ENCODE results near the gene TBL1X. TPM values are rescaled to one million over a fixed set of nuclear protein-coding genes. Genes with fewer than 3 reads are reported as not detected.

Gene TBL1X
- total RNA-seq, 4 donors from 2014 or later = 27.7 to 49.1 (median 39.6) TPM

DNA sequence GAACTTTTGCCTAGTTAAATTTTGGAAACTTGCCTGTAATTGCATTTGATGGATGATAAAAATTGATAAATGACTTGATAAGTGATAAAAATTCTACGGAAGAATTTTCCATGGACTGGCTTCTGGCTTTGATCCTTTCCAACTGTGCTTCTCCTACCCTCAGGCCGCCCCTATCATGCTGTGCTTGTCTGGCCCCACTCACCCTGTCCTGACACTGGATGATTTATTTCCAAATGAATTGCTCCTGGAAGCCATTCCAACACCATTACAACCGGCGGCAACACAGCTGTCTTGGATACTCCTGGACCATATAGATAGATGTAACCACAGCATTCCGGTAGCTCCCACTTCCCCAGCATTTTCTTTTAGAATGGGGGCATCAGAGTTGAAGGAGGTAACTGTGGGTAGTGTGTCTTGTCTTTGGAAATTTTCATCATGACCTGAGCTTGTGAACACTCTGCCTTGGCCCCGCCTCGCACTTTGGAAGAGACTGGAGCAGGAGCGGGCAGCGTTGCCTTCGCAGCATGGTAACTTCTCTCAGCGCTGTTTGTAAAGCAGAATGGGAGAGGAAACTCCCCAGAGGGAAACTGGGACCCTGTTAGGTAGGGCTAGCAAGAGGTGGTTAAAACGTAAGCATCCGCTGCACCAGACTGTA, 77.4 kb downstream of the TBL1X start:
- H3K27ac ChIP-seq = no peak overlapping the region
- H3K27me3 ChIP-seq = no peaks in the 10 kb centered on the region
- TF ChIP-seq, protein P1, sequence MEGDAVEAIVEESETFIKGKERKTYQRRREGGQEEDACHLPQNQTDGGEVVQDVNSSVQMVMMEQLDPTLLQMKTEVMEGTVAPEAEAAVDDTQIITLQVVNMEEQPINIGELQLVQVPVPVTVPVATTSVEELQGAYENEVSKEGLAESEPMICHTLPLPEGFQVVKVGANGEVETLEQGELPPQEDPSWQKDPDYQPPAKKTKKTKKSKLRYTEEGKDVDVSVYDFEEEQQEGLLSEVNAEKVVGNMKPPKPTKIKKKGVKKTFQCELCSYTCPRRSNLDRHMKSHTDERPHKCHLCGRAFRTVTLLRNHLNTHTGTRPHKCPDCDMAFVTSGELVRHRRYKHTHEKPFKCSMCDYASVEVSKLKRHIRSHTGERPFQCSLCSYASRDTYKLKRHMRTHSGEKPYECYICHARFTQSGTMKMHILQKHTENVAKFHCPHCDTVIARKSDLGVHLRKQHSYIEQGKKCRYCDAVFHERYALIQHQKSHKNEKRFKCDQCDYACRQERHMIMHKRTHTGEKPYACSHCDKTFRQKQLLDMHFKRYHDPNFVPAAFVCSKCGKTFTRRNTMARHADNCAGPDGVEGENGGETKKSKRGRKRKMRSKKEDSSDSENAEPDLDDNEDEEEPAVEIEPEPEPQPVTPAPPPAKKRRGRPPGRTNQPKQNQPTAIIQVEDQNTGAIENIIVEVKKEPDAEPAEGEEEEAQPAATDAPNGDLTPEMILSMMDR (IDR thresholded peaks at IDR 0.05) = no peak
- no peak for TF ChIP-seq EP300 (IDR thresholded peaks at IDR 0.05)
- TF ChIP-seq POLR2A (IDR thresholded peaks at IDR 0.05) = no peak
- TF ChIP-seq POLR2AphosphoS5 (IDR thresholded peaks at IDR 0.05) = no peak
- H3K9me3 ChIP-seq = no peaks in the 10 kb centered on the region
- peak; percentile 25 for ATAC-seq
- H3K36me3 ChIP-seq = no peaks in the 10 kb centered on the region
- H3K4me3 ChIP-seq = no peak overlapping the region
- 24 to 28% methylated on average over 4 of the region's 13 CpGs for WGBS, 2 donors (ENCODE audit: low coverage in 1 of 2)
- H3K4me1 ChIP-seq = no peaks in the 10 kb centered on the region

DNA sequence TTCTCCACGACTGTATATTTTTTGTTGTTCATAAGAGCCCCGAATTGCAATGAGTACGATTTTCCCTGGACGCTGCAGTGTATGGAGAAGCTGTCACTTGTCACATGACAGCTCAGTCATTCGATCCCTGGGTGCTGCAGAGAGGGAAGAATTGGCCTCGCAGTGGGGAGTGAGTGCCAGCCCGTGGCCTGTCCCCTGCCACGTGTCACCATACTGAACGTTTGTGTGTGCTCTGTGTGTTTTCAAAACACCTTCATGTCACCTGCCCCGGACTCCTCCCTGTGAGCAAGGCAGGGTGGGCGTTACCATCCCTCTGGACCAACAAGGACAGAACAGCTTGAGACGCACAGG, 77.9 kb downstream of the TBL1X start:
- no peak for ATAC-seq
- Histone ChIP-seq H3K27me3 (no peaks in the 10 kb centered on the region), H3K36me3 (no peaks in the 10 kb centered on the region), H3K4me3 (no peak overlapping the region), H3K4me1 (no peaks in the 10 kb centered on the region), H3K9me3 (no peaks in the 10 kb centered on the region), H3K27ac (no peak overlapping the region)
- TF ChIP-seq POLR2AphosphoS5 (IDR thresholded peaks at IDR 0.05) = no peak
- TF ChIP-seq EP300 (IDR thresholded peaks at IDR 0.05) = no peak
- TF ChIP-seq, protein P1 (IDR thresholded peaks at IDR 0.05) = no peak
- no peak for TF ChIP-seq POLR2A (IDR thresholded peaks at IDR 0.05)
- WGBS, 2 donors (ENCODE audit: low coverage in 1 of 2) = no CpG with 5 or more reads among the region's 12 CpGs

DNA sequence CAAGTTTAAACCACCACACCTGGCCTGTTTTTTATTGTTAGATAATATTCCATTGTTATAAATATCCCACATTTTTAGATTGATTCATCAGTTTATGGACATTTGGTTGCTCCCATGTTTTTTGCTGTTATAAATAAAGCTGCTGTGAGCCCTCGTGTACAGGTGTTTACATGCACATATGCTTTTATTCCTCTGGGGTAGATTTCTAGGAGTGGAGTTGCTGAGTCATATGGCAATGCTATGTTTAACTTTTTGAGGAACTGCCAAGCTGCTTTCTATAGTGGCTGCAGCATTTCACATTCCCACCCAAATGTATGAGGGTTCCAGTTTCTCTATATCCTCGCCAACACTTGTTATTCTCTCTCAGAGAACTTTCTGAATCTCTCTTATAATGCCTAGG, 90.5 kb downstream of the TBL1X start:
- no peak for ATAC-seq
- no peak for TF ChIP-seq POLR2A (IDR thresholded peaks at IDR 0.05)
- TF ChIP-seq, protein P1 (IDR thresholded peaks at IDR 0.05) = no peak
- TF ChIP-seq POLR2AphosphoS5 (IDR thresholded peaks at IDR 0.05) = no peak
- TF ChIP-seq EP300 (IDR thresholded peaks at IDR 0.05) = no peak
- no peaks in the 10 kb centered on the region for H3K9me3 ChIP-seq
- H3K27ac ChIP-seq = no peak overlapping the region
- H3K4me3 ChIP-seq = no peak overlapping the region
- H3K4me1 ChIP-seq = no peaks in the 10 kb centered on the region
- H3K27me3 ChIP-seq = no peaks in the 10 kb centered on the region
- no peaks in the 10 kb centered on the region for H3K36me3 ChIP-seq
- WGBS, 2 donors (ENCODE audit: low coverage in 1 of 2) = no CpG with 5 or more reads among the region's 2 CpGs

DNA sequence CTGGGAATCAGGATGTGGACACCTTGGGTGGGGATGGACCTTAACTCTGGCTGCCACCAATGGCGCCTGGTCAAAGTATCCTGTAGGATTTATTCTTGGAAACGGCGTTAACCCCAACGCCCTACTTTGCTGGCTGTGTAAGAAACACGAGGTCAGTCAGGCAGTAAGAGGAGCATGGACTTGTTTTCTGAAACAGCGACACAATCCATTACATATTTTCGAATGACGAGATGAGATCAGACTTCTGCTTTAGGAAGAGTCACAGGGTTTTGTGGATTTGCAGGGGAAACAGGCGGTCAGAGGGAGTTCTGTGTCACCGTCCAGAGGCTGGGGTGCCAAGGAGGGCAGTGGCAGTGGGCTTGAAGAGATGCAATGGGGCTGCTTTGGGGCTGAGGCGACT, 92.2 kb downstream of the TBL1X start:
- Histone ChIP-seq H3K27me3 (no peaks in the 10 kb centered on the region), H3K36me3 (no peaks in the 10 kb centered on the region), H3K4me3 (no peak overlapping the region), H3K27ac (no peak overlapping the region), H3K9me3 (no peaks in the 10 kb centered on the region), H3K4me1 (no peaks in the 10 kb centered on the region)
- 100% methylated on average over 2 of the region's 11 CpGs; no CpG with 5 or more reads in 1 of the 2 donors for WGBS, 2 donors (ENCODE audit: low coverage in 1 of 2)
- TF ChIP-seq POLR2A (IDR thresholded peaks at IDR 0.05) = no peak
- no peak for TF ChIP-seq POLR2AphosphoS5 (IDR thresholded peaks at IDR 0.05)
- no peak for TF ChIP-seq EP300 (IDR thresholded peaks at IDR 0.05)
- TF ChIP-seq, protein P1 (IDR thresholded peaks at IDR 0.05) = no peak
- no peak for ATAC-seq

DNA sequence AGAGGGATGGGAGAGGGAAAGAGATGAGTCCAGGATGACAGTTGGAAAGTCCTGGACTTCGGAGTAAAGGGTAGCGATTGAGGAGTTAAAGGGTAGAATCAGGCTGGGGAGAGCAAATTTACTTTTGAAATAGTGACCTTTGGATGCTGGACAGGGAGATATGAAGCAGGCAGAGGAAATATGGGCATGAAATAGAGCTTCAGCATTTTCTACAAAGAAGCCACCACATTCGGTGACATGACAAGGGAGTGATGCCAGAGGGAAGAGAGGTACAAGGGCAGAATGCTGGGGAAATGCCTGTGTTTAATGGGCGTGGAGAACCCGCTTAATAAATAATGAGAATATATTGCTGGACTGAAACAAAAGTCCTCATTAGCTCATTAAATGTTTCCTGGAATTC, 92.7 kb downstream of the TBL1X start:
- Histone ChIP-seq H3K9me3 (no peaks in the 10 kb centered on the region), H3K27me3 (no peaks in the 10 kb centered on the region), H3K36me3 (no peaks in the 10 kb centered on the region), H3K27ac (no peak overlapping the region), H3K4me3 (no peak overlapping the region), H3K4me1 (peaks cover 0 to 2% (median 0%) of the 10 kb centered on the region in 3 donors)
- ATAC-seq = no peak
- 86 to 88% methylated on average over 4 to 5 of the region's 5 CpGs for WGBS, 2 donors (ENCODE audit: low coverage in 1 of 2)
- no peak for TF ChIP-seq EP300 (IDR thresholded peaks at IDR 0.05)
- no peak for TF ChIP-seq POLR2A (IDR thresholded peaks at IDR 0.05)
- TF ChIP-seq, protein P1 (IDR thresholded peaks at IDR 0.05) = no peak
- no peak for TF ChIP-seq POLR2AphosphoS5 (IDR thresholded peaks at IDR 0.05)
